HEK293T (cell line): ENCODE results near the gene PLAAT1.

Source experiments
- CTCF ChIA-PET: fragments of 350-600 bp; formaldehyde crosslinking; extraction: SDS; loops from one replicate; lab custom pipeline; 2021; ENCODE audit warnings: antibody characterized with exemption, inconsistent platforms; lab: Yijun Ruan, JAX
- POLR2A ChIA-PET: fragments of 350-600 bp; formaldehyde crosslinking; extraction: SDS; loops from one replicate; lab custom pipeline; 2020; ENCODE audit warnings: antibody characterized with exemption, inconsistent platforms; lab: Yijun Ruan, JAX
- DNase-seq: peaks from one replicate; pipeline ENCODE4 v3.0.0; 2012; ENCODE audit warnings: mixed read lengths; ENCODE audit errors: extremely low spot score
- ARNT ChIP-seq: fragments of 450-650 bp; IDR thresholded peaks from 2 replicates; pipeline ENCODE4 v1.6.1; 2017; ENCODE audit warnings: mild to moderate bottlenecking
- BHLHE40 ChIP-seq: fragments of 450-650 bp; IDR thresholded peaks from 2 replicates; pipeline ENCODE4 v1.6.1; 2016; ENCODE audit warnings: mild to moderate bottlenecking, moderate library complexity, borderline replicate concordance
- CTBP1 ChIP-seq: fragments of 450-650 bp; IDR thresholded peaks from 2 replicates; pipeline ENCODE4 v1.6.1; 2016; ENCODE audit warnings: borderline replicate concordance
- ELF4 ChIP-seq: fragments of 450-650 bp; IDR thresholded peaks from 2 replicates; pipeline ENCODE4 v1.6.1; 2017; ENCODE audit warnings: antibody characterized with exemption
- FOXA1 ChIP-seq: fragments of 450-650 bp; IDR thresholded peaks from 2 replicates; pipeline ENCODE4 v1.6.1; 2016; ENCODE audit warnings: mild to moderate bottlenecking
- FOXK2 ChIP-seq: fragments of 450-650 bp; IDR thresholded peaks from 2 replicates; pipeline ENCODE4 v1.6.1; 2016; ENCODE audit warnings: mild to moderate bottlenecking
- FOXM1 ChIP-seq: fragments of 450-650 bp; IDR thresholded peaks from 2 replicates; pipeline ENCODE4 v1.6.1; 2017; ENCODE audit warnings: mild to moderate bottlenecking, borderline replicate concordance
- HDGF ChIP-seq: fragments of 450-650 bp; IDR thresholded peaks from 2 replicates; pipeline ENCODE4 v1.6.1; 2017; ENCODE audit warnings: antibody characterized with exemption, borderline replicate concordance
- L3MBTL2 ChIP-seq: fragments of 450-650 bp; conservative IDR thresholded peaks from 2 replicates; pipeline ENCODE4 v1.6.1; 2016; ENCODE audit warnings: mild to moderate bottlenecking
- LEF1 ChIP-seq: fragments of 450-650 bp; IDR thresholded peaks from 2 replicates; pipeline ENCODE4 v1.6.1; 2017; ENCODE audit warnings: mild to moderate bottlenecking, borderline replicate concordance
- NFRKB ChIP-seq: fragments of 450-650 bp; IDR thresholded peaks from 2 replicates; pipeline ENCODE4 v1.6.1; 2016; ENCODE audit warnings: mild to moderate bottlenecking, moderate library complexity
- PKNOX1 ChIP-seq: fragments of 450-650 bp; IDR thresholded peaks from 2 replicates; pipeline ENCODE4 v1.6.1; 2016
- SP1 ChIP-seq: fragments of 450-650 bp; IDR thresholded peaks from 2 replicates; pipeline ENCODE4 v1.6.1; 2017
- SUZ12 ChIP-seq: fragments of 450-650 bp; IDR thresholded peaks from 2 replicates; pipeline ENCODE4 v1.6.1; 2016; ENCODE audit warnings: mild to moderate bottlenecking
- TARDBP ChIP-seq: fragments of 450-650 bp; IDR thresholded peaks from 2 replicates; pipeline ENCODE4 v1.6.1; 2016
- ZNF384 ChIP-seq: fragments of 450-650 bp; IDR thresholded peaks from 2 replicates; pipeline ENCODE4 v1.6.1; 2016

Gene PLAAT1

GRCh38 chr3:193241716-193242115 is 694 bp downstream of the PLAAT1 start:
- ChIA-PET POLR2A (no interaction called here), CTCF (no interaction called here)

GRCh38 chr3:193243571-193243970 is 2.5 kb downstream of the PLAAT1 start:
- ChIA-PET POLR2A (no interaction called here), CTCF (no interaction called here)
- no peak for TF ChIP-seq FOXK2
- no peak for TF ChIP-seq FOXM1
- TF ChIP-seq SP1: no peak
- TF ChIP-seq FOXA1: no peak
- no peak for DNase-seq

More at GRCh38 chr3:193241716-193242115, 694 bp downstream of the PLAAT1 start:
- DNase-seq: no peak
- no peak for TF ChIP-seq FOXA1

GRCh38 chr3:193248848-193249468 is 7.9 kb downstream of the PLAAT1 start:
- TF ChIP-seq HDGF: no peak
- 0 out of 2 replicates have a peak, but pooled peaks have one; percentile 18 for TF ChIP-seq ZNF384
- TF ChIP-seq LEF1: no peak
- CTCF ChIA-PET: no interaction called here
- no peak for DNase-seq
- POLR2A ChIA-PET: no interaction called here

GRCh38 chr3:193250492-193250891 is 9.5 kb downstream of the PLAAT1 start:
- DNase-seq: no peak
- ChIA-PET POLR2A (no interaction called here), CTCF (no interaction called here)
- no peak for TF ChIP-seq FOXK2
- TF ChIP-seq SP1: no peak
- TF ChIP-seq TARDBP: no peak
- no peak for TF ChIP-seq FOXA1
- no peak for TF ChIP-seq NFRKB
- no peak for TF ChIP-seq L3MBTL2
- no peak for TF ChIP-seq ARNT
- no peak for TF ChIP-seq FOXM1
- TF ChIP-seq HDGF: no peak
- no peak for TF ChIP-seq ELF4
- TF ChIP-seq CTBP1: no peak

GRCh38 chr3:193253986-193254660 is 13.1 kb downstream of the PLAAT1 start:
- TF ChIP-seq LEF1: no peak
- no peak for TF ChIP-seq ARNT
- no peak for TF ChIP-seq PKNOX1
- TF ChIP-seq FOXA1: no peak
- TF ChIP-seq ZNF384: no peak
- no peak for TF ChIP-seq BHLHE40
- no peak for TF ChIP-seq ELF4
- no peak for TF ChIP-seq NFRKB
- TF ChIP-seq CTBP1: no peak
- no peak for TF ChIP-seq L3MBTL2
- TF ChIP-seq FOXM1: no peak
- no peak for TF ChIP-seq FOXK2
- TF ChIP-seq SP1: no peak
- POLR2A ChIA-PET: no interaction called here
- CTCF ChIA-PET: no interaction called here
- no peak for DNase-seq

- ChIA-PET CTCF (no interaction called here), POLR2A (no interaction called here)
Measured at GRCh38 chr3:193261970-193262369, 20.9 kb downstream of the PLAAT1 start.

GRCh38 chr3:193262707-193263106 is 21.7 kb downstream of the PLAAT1 start:
- POLR2A ChIA-PET: no interaction called here
- TF ChIP-seq FOXK2 (no peak), SP1 (no peak), CTBP1 (no peak), NFRKB (no peak), ZNF384 (no peak), FOXA1 (no peak), ELF4 (no peak), SUZ12 (no peak), TARDBP (no peak), FOXM1 (no peak), BHLHE40 (no peak), ARNT (no peak), L3MBTL2 (no peak), LEF1 (no peak), HDGF (no peak), PKNOX1 (no peak)
- no peak for DNase-seq
- CTCF ChIA-PET: no interaction called here

More at GRCh38 chr3:193261970-193262369, 20.9 kb downstream of the PLAAT1 start:
- TF ChIP-seq PKNOX1 (no peak), LEF1 (no peak)
- DNase-seq: no peak
